GM12878 (cell line): ENCODE measurements around the gene IRF6. TPM values are rescaled to one million over a fixed set of nuclear protein-coding genes. Genes with fewer than 3 reads are reported as not detected.

ENCODE experiments used
- ATAC-seq: fragments of 200-7000 bp; cut with Tn5 transposase; 3 replicates; pipeline ENCODE4 v1.9.1; 2020; ENCODE audit warnings: mild to moderate bottlenecking, moderate library complexity
- BruUV-seq: library from RNA; stranded (reverse); fragments of 400-500 nt; replicated peaks from 2 replicates; lab custom pipeline; 2021; lab: Mats Ljungman, UMichigan
- CTCF ChIA-PET: fragments of 300-600 bp; sonication (Branson Sonifier 250); formaldehyde crosslinking; extraction: SDS; loops from one replicate; lab custom pipeline; 2021; ENCODE audit warnings: inconsistent platforms; lab: Yijun Ruan, JAX
- POLR2A ChIA-PET: fragments of 350-600 bp; formaldehyde crosslinking; extraction: SDS; loops from one replicate; lab custom pipeline; 2021; ENCODE audit warnings: inconsistent platforms; lab: Charles Lee
- RAD21 ChIA-PET: fragments of 300-600 bp; sonication (Branson Sonifier 250); formaldehyde crosslinking; loops from one replicate; lab custom pipeline; 2023; ENCODE audit warnings: antibody characterized with exemption; ENCODE audit not compliant: unreplicated experiment; lab: Charles Lee
- SMC1A ChIA-PET: fragments of 300-600 bp; sonication (Branson Sonifier 250); formaldehyde crosslinking; loops from one replicate; lab custom pipeline; 2023; ENCODE audit not compliant: unreplicated experiment, uncharacterized antibody; lab: Charles Lee
- DNase-seq: peaks from one replicate; pipeline ENCODE4 v3.0.0-alpha.2; 2011; ENCODE audit warnings: low read depth, low spot score
- FAIRE-seq: peaks from 3 replicates; lab custom pipeline; 2011; peaks lifted over from hg19 to GRCh38; lab: Jason Lieb, UNC
- H2AFZ ChIP-seq: 2 replicates; pipeline ENCODE4 v1.6.0; 2011; ENCODE audit warnings: low read depth, low read length, control low read depth; ENCODE audit not compliant: control insufficient read depth
- H3K27ac ChIP-seq: 2 replicates; pipeline ENCODE4 v1.5.1; 2011; ENCODE audit warnings: control low read depth; ENCODE audit not compliant: control insufficient read depth, insufficient read depth
- H3K27me3 ChIP-seq, 2 experiments: replicated peaks in 1 of 2; 2 replicates each; pipeline versions ENCODE4 v1.6.0 to v1.6.1; 2011; ENCODE audit warnings: low read length in 1 of 2; ENCODE audit not compliant: control insufficient read depth in 2 of 2, insufficient read depth in 2 of 2
- H3K36me3 ChIP-seq, 2 experiments: 2 replicates each; pipeline ENCODE4 v1.5.1; 2011; ENCODE audit warnings: low read length in 1 of 2; ENCODE audit not compliant: control insufficient read depth in 2 of 2, insufficient read depth in 2 of 2
- H3K4me1 ChIP-seq: 2 replicates; pipeline ENCODE4 v1.6.1; 2011; ENCODE audit warnings: mild to moderate bottlenecking, low read length, moderate library complexity, mixed read lengths; ENCODE audit not compliant: control insufficient read depth, insufficient read depth
- H3K4me2 ChIP-seq: 2 replicates; pipeline ENCODE4 v1.6.0; 2011; ENCODE audit warnings: control low read depth; ENCODE audit not compliant: control insufficient read depth, insufficient read depth
- H3K4me3 ChIP-seq: fragments of 200-600 bp; sonication (generic); 2 replicates; pipeline ENCODE4 v1.5.1; 2016
- H3K79me2 ChIP-seq: 2 replicates; pipeline ENCODE4 v1.6.0; 2011; ENCODE audit warnings: low read length; ENCODE audit not compliant: control insufficient read depth, insufficient read depth
- H3K9ac ChIP-seq: 2 replicates; pipeline ENCODE4 v1.8.0; 2011; ENCODE audit warnings: low read length, control low read depth, mixed read lengths; ENCODE audit not compliant: control insufficient read depth, insufficient read depth
- H3K9me3 ChIP-seq: replicated peaks from 3 replicates; pipeline ENCODE4 v1.5.1; 2011; ENCODE audit warnings: mild to moderate bottlenecking, low read length; ENCODE audit not compliant: control insufficient read depth, insufficient read depth
- H4K20me1 ChIP-seq: 2 replicates; pipeline ENCODE4 v1.6.0; 2011; ENCODE audit not compliant: control insufficient read depth, insufficient read depth
- ATF3 ChIP-seq: IDR thresholded peaks from 2 replicates; pipeline ENCODE4 v1.6.1; 2011; ENCODE audit warnings: low read depth, mild to moderate bottlenecking, low read length, moderate library complexity, borderline replicate concordance; ENCODE audit errors: extremely low read depth
- CBFB ChIP-seq: IDR thresholded peaks from 2 replicates; pipeline ENCODE4 v1.6.1; 2016; ENCODE audit warnings: antibody characterized with exemption, low read depth
- FOXK2 ChIP-seq: fragments of 450-650 bp; IDR thresholded peaks from 2 replicates; pipeline ENCODE4 v1.6.1; 2017; ENCODE audit warnings: mild to moderate bottlenecking, moderate library complexity
- IRF5 ChIP-seq: fragments of 450-650 bp; IDR thresholded peaks from 2 replicates; pipeline ENCODE4 v1.6.1; 2017; ENCODE audit warnings: borderline replicate concordance
- MEF2A ChIP-seq: IDR thresholded peaks from 2 replicates; pipeline ENCODE4 v1.6.1; 2011; ENCODE audit warnings: low read depth, mild to moderate bottlenecking, low read length, moderate library complexity; ENCODE audit not compliant: insufficient read depth
- NFYB ChIP-seq: IDR thresholded peaks from 2 replicates; pipeline ENCODE4 v1.6.1; 2011; ENCODE audit warnings: low read depth, mild to moderate bottlenecking, low read length, improper control_type of control experiment, moderate library complexity; ENCODE audit not compliant: insufficient read depth
- WGBS: methylation state at CpG from one replicate; pipeline ENCODE4 v1.1.6; 2016; ENCODE audit warnings: low lambda C conversion rate; ENCODE audit not compliant: insufficient replicate concordance, insufficient coverage; ENCODE audit errors: missing lambda C conversion rate; 5-methylcytosine and 5-hydroxymethylcytosine counted together
- in situ Hi-C: fragments of 300-500 bp; cut with MboI; formaldehyde crosslinking; loops from 9 replicates; pipeline ENCODE4 v1.14.3; 2018; ENCODE audit warnings: mixed read lengths
- intact Hi-C: fragments of 100-400 bp; cut with micrococcal nuclease; formaldehyde crosslinking; loops from one replicate; pipeline ENCODE4 v1.14.2; 2022; ENCODE audit not compliant: unreplicated experiment
- polyA plus RNA-seq, 11 experiments: library from polyadenylated mRNA; depleted of rRNA in 4 of 11; unstranded in 6 of 11; stranded (reverse) in 5 of 11; fragments of >200 nt; fragmentation: Nextera tagmentation in 4 of 11; fragmentation: Illumina TruSeq in 1 of 11; extraction: Ambion mirVana in 4 of 11; extraction: Trizol in 1 of 11; gene quantifications; 1 replicate in 1 of 11; 2 replicates in 10 of 11; pipeline versions ENCODE4 v1.2.1 to v1.2.3, GENCODE V29; 2011 to 2016; ENCODE audit warnings: inconsistent platforms in 2 of 11, missing spikeins in 2 of 11, low read depth in 1 of 11
- total RNA-seq, 4 experiments: library from RNA; depleted of rRNA in 3 of 4; stranded (reverse); fragments of >200 nt in 3 of 4; fragmentation: Illumina TruSeq in 1 of 4; extraction: Trizol in 1 of 4; gene quantifications; 2 replicates each; pipeline versions ENCODE4 v1.2.1 to v1.2.3, GENCODE V29; 2013 to 2021
- TF ChIP-seq, protein P1 (sequence below): fragments of 450-650 bp; IDR thresholded peaks from 2 replicates; pipeline ENCODE4 v1.6.1; 2016; ENCODE audit warnings: mild to moderate bottlenecking, moderate library complexity, borderline replicate concordance
- TF ChIP-seq, protein P2 (sequence below): fragments of 150-350 bp; IDR thresholded peaks from 2 replicates; pipeline ENCODE4 v1.6.1; 2016; ENCODE audit warnings: low read depth, low read length
- TF ChIP-seq, protein P3 (sequence below): IDR thresholded peaks from 2 replicates; pipeline ENCODE4 v1.6.1; 2011; ENCODE audit warnings: mild to moderate bottlenecking, low read depth, low read length, moderate library complexity; ENCODE audit not compliant: insufficient replicate concordance

IRF6 gene
- total and polyA plus RNA-seq, 10 of the 15 experiments (the other 5 are each of a cell fraction or from before 2014, with no cell fraction given) = 0.04 to 0.50 (median 0.09) TPM; not detected in 1

DNA sequence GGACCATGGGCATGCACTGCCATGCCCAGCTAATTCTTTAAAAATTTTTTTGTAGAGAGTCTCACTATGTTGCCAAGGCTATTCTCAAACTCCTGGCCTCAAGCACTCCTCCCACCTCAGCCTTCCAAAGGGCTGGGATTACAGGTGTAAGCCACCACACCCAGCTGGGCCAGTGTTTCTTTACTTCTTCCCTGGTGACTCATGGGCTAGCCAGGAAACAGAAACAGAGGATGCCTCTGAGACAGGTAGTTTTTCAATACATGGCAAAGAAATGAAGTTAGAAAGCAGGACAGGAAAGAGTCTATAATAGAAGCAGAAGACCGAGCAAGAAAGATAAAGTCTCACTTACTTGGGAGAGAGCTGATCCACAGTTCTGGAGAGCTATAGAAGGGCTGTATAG lies 14.0 kb downstream of the IRF6 start:
- ChIA-PET CTCF (interaction anchor here (0.6 to 1.1 kb wide), 3 partner anchors 20 to 31 kb away, joined by 3 to 5 read pairs (median 4); no protein-coding TSS in a partner anchor), RAD21 (interaction anchor here (2.0 kb wide), 1 partner anchor 9 kb away, joined by 4 read pairs; no protein-coding TSS in a partner anchor), SMC1A (interaction anchor here (0.8 to 2.5 kb wide), 5 partner anchors 8 to 32 kb away, joined by 3 to 8 read pairs (median 4); no protein-coding TSS in a partner anchor), POLR2A (interaction anchor here (1.2 kb wide), 1 partner anchor 17 kb away, joined by 3 read pairs; no protein-coding TSS in a partner anchor)
- H3K79me2 ChIP-seq = no peaks in the 10 kb centered on the region
- intact Hi-C loops = no loop called here
- ATAC-seq (no peak), FAIRE-seq (no peak), DNase-seq (no peak)
- no TSS peak for BruUV-seq
- in situ Hi-C loops = no loop called here
- H3K9ac ChIP-seq = no peak overlapping the region
- peaks cover 5 to 7% of the 10 kb centered on the region in 2 experiments; a peak in 3 of 4 replicates for H3K27me3 ChIP-seq
- H3K4me2 ChIP-seq = no peak overlapping the region
- no peaks in the 10 kb centered on the region for H3K9me3 ChIP-seq
- H3K4me3 ChIP-seq = no peak overlapping the region
- no peak overlapping the region for H3K27ac ChIP-seq
- H2AFZ ChIP-seq = no peak overlapping the region
- H3K4me1 ChIP-seq = no peaks in the 10 kb centered on the region
- H4K20me1 ChIP-seq = no peaks in the 10 kb centered on the region
- WGBS = 0% methylated on average over 1 of the region's 1 CpG
- H3K36me3 ChIP-seq = no peaks in the 10 kb centered on the region
- TF ChIP-seq ATF3 (no peak), FOXK2 (no peak), NFYB (no peak), MEF2A (no peak), CBFB (no peak), IRF5 (no peak)
- TF ChIP-seq, protein P1, sequence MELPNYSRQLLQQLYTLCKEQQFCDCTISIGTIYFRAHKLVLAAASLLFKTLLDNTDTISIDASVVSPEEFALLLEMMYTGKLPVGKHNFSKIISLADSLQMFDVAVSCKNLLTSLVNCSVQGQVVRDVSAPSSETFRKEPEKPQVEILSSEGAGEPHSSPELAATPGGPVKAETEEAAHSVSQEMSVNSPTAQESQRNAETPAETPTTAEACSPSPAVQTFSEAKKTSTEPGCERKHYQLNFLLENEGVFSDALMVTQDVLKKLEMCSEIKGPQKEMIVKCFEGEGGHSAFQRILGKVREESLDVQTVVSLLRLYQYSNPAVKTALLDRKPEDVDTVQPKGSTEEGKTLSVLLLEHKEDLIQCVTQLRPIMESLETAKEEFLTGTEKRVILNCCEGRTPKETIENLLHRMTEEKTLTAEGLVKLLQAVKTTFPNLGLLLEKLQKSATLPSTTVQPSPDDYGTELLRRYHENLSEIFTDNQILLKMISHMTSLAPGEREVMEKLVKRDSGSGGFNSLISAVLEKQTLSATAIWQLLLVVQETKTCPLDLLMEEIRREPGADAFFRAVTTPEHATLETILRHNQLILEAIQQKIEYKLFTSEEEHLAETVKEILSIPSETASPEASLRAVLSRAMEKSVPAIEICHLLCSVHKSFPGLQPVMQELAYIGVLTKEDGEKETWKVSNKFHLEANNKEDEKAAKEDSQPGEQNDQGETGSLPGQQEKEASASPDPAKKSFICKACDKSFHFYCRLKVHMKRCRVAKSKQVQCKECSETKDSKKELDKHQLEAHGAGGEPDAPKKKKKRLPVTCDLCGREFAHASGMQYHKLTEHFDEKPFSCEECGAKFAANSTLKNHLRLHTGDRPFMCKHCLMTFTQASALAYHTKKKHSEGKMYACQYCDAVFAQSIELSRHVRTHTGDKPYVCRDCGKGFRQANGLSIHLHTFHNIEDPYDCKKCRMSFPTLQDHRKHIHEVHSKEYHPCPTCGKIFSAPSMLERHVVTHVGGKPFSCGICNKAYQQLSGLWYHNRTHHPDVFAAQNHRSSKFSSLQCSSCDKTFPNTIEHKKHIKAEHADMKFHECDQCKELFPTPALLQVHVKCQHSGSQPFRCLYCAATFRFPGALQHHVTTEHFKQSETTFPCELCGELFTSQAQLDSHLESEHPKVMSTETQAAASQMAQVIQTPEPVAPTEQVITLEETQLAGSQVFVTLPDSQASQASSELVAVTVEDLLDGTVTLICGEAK = no peak
- TF ChIP-seq, protein P2, sequence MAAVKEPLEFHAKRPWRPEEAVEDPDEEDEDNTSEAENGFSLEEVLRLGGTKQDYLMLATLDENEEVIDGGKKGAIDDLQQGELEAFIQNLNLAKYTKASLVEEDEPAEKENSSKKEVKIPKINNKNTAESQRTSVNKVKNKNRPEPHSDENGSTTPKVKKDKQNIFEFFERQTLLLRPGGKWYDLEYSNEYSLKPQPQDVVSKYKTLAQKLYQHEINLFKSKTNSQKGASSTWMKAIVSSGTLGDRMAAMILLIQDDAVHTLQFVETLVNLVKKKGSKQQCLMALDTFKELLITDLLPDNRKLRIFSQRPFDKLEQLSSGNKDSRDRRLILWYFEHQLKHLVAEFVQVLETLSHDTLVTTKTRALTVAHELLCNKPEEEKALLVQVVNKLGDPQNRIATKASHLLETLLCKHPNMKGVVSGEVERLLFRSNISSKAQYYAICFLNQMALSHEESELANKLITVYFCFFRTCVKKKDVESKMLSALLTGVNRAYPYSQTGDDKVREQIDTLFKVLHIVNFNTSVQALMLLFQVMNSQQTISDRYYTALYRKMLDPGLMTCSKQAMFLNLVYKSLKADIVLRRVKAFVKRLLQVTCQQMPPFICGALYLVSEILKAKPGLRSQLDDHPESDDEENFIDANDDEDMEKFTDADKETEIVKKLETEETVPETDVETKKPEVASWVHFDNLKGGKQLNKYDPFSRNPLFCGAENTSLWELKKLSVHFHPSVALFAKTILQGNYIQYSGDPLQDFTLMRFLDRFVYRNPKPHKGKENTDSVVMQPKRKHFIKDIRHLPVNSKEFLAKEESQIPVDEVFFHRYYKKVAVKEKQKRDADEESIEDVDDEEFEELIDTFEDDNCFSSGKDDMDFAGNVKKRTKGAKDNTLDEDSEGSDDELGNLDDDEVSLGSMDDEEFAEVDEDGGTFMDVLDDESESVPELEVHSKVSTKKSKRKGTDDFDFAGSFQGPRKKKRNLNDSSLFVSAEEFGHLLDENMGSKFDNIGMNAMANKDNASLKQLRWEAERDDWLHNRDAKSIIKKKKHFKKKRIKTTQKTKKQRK = no peak
- TF ChIP-seq, protein P3, sequence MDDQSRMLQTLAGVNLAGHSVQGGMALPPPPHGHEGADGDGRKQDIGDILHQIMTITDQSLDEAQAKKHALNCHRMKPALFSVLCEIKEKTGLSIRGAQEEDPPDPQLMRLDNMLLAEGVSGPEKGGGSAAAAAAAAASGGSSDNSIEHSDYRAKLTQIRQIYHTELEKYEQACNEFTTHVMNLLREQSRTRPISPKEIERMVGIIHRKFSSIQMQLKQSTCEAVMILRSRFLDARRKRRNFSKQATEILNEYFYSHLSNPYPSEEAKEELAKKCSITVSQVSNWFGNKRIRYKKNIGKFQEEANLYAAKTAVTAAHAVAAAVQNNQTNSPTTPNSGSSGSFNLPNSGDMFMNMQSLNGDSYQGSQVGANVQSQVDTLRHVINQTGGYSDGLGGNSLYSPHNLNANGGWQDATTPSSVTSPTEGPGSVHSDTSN = no peak
